ENCODE results near the gene ZSCAN4. TPM values are rescaled to one million over a fixed set of nuclear protein-coding genes. Genes with fewer than 3 reads are reported as not detected.

The ZSCAN4 gene
- total and polyA plus RNA-seq, 9 of the 15 experiments (the other 6 are each of a cell fraction or from before 2014, with no cell fraction given) = not detected

GRCh38 chr19:57701625-57702024 is 32.9 kb downstream of the ZSCAN4 start:
- no peak overlapping the region for H3K27ac ChIP-seq (ENCODE audit: extremely low read depth, low read depth, low read length)
- no peaks in the 10 kb centered on the region for H3K36me3 ChIP-seq (ENCODE audit: control insufficient read depth, insufficient read depth, low read length)
- ChIA-PET CTCF (ENCODE audit: low intra/inter-chr PET ratio) (no interaction called here), POLR2A (no interaction called here)
- H3K9me1 ChIP-seq (ENCODE audit: control insufficient read depth, insufficient read depth, low read length) = no peaks in the 10 kb centered on the region
- intact Hi-C loops (cut with micrococcal nuclease) (no loop called here), in situ Hi-C loops (cut with MboI) (no loop called here)
- no peak overlapping the region for H3K9ac ChIP-seq (ENCODE audit: insufficient read depth in 1 of 2, low read depth in 2 of 2, low read length in 2 of 2)
- TF ChIP-seq SNAPC5 (CRISPR knock-in tag; IDR thresholded peaks at IDR 0.05) (no peak), POLR3A (IDR thresholded peaks at IDR 0.05; ENCODE audit: borderline replicate concordance, extremely low read depth, insufficient read depth, insufficient read length) (no peak), ZNF75A (CRISPR knock-in tag; IDR thresholded peaks at IDR 0.05) (peak; percentile 87), ETV1 (tag; conservative IDR thresholded peaks at IDR 0.05; ENCODE audit: low read depth) (no peak), SPI1 (IDR thresholded peaks at IDR 0.05; ENCODE audit: borderline replicate concordance, low read depth, low read length) (no peak), ZNF134 (CRISPR knock-in tag; conservative IDR thresholded peaks at IDR 0.05) (no peak)
- no peaks in the 10 kb centered on the region for H4K20me1 ChIP-seq (replicated peaks; ENCODE audit: control insufficient read depth, insufficient read depth, low read length)
- H3K79me2 ChIP-seq (ENCODE audit: control insufficient read depth, insufficient read depth, low read length) = no peaks in the 10 kb centered on the region; the same call in 2 of the 3 replicates
- no peak for DNase-seq (ENCODE audit: extremely low read depth in 1 of 4, low spot score in 3 of 4)
- BruUV-seq (replicated peaks) = no TSS peak
- ATAC-seq = no peak
- H2AFZ ChIP-seq (ENCODE audit: low read depth, low read length) = no peak overlapping the region
- no peak for FAIRE-seq
- no peaks in the 10 kb centered on the region for H3K27me3 ChIP-seq (ENCODE audit: control insufficient read depth in 2 of 2, insufficient read depth in 2 of 2, low read length in 2 of 2)
- H3K4me2 ChIP-seq (ENCODE audit: insufficient read depth, low read length) = no peak overlapping the region
- H3K4me1 ChIP-seq (replicated peaks in 1 of 2; ENCODE audit: control insufficient read depth in 2 of 2, insufficient read depth in 2 of 2, low read length in 2 of 2) = no peaks in the 10 kb centered on the region
- 9% methylated on average over 6 of the region's 6 CpGs for WGBS (ENCODE audit: insufficient coverage, low coverage, missing lambda C conversion rate)
- H3K9me3 ChIP-seq (replicated peaks; ENCODE audit: control insufficient read depth, insufficient read depth, low read depth, low read length) = peaks cover 15% of the 10 kb centered on the region
- H3K4me3 ChIP-seq = no peak overlapping the region

- H3K27ac ChIP-seq (ENCODE audit: extremely low read depth, low read depth, low read length) = no peak overlapping the region
- ChIA-PET POLR2A (no interaction called here), CTCF (ENCODE audit: low intra/inter-chr PET ratio) (no interaction called here)
- no peaks in the 10 kb centered on the region; the same call in 2 of the 3 replicates for H3K79me2 ChIP-seq (ENCODE audit: control insufficient read depth, insufficient read depth, low read length)
- no peak overlapping the region for H2AFZ ChIP-seq (ENCODE audit: low read depth, low read length)
- H3K36me3 ChIP-seq (ENCODE audit: control insufficient read depth, insufficient read depth, low read length) = no peaks in the 10 kb centered on the region
- FAIRE-seq (no peak), ATAC-seq (no peak), DNase-seq (ENCODE audit: extremely low read depth in 1 of 4, low spot score in 3 of 4) (no peak)
- intact Hi-C loops (cut with micrococcal nuclease) (no loop called here), in situ Hi-C loops (cut with MboI) (no loop called here)
- H3K9me3 ChIP-seq (replicated peaks; ENCODE audit: control insufficient read depth, insufficient read depth, low read depth, low read length) = peaks cover 8% of the 10 kb centered on the region
- H3K27me3 ChIP-seq (ENCODE audit: control insufficient read depth in 2 of 2, insufficient read depth in 2 of 2, low read length in 2 of 2) = no peaks in the 10 kb centered on the region
- H4K20me1 ChIP-seq (replicated peaks; ENCODE audit: control insufficient read depth, insufficient read depth, low read length) = no peaks in the 10 kb centered on the region
- 17% methylated on average over 1 of the region's 1 CpG for WGBS (ENCODE audit: insufficient coverage, low coverage, missing lambda C conversion rate)
- H3K4me2 ChIP-seq (ENCODE audit: insufficient read depth, low read length) = no peak overlapping the region
- H3K4me1 ChIP-seq (replicated peaks in 1 of 2; ENCODE audit: control insufficient read depth in 2 of 2, insufficient read depth in 2 of 2, low read length in 2 of 2) = peaks cover 0 to 6% of the 10 kb centered on the region in 2 experiments; a peak in 2 of 5 replicates
- no peaks in the 10 kb centered on the region for H3K9me1 ChIP-seq (ENCODE audit: control insufficient read depth, insufficient read depth, low read length)
- no peak overlapping the region for H3K4me3 ChIP-seq
- H3K9ac ChIP-seq (ENCODE audit: insufficient read depth in 1 of 2, low read depth in 2 of 2, low read length in 2 of 2) = no peak overlapping the region
- BruUV-seq (replicated peaks) = no TSS peak
- TF ChIP-seq NR2C1 (IDR thresholded peaks at IDR 0.05) (no peak), NR2C1 (tag; IDR thresholded peaks at IDR 0.05) (no peak), STAT5A (IDR thresholded peaks at IDR 0.05; ENCODE audit: borderline replicate concordance, low read length) (no peak), RHOXF2B (CRISPR knock-in tag; conservative IDR thresholded peaks at IDR 0.05) (no peak), ESRRB (CRISPR knock-in tag; IDR thresholded peaks at IDR 0.05; ENCODE audit: borderline replicate concordance) (no peak), ZNF316 (IDR thresholded peaks at IDR 0.05) (peak; percentile 55), ZFP91 (CRISPR knock-in tag; IDR thresholded peaks at IDR 0.05) (no peak), ZNF445 (CRISPR knock-in tag; IDR thresholded peaks at IDR 0.05; ENCODE audit: low read depth) (no peak), BACH1 (tag; IDR thresholded peaks at IDR 0.05) (no peak), L3MBTL2 (IDR thresholded peaks at IDR 0.05) (no peak), KLF1 (tag; IDR thresholded peaks at IDR 0.05) (no peak), GATA2 (CRISPR knock-in tag; IDR thresholded peaks at IDR 0.05) (no peak), FOXJ3 (CRISPR knock-in tag; IDR thresholded peaks at IDR 0.05) (no peak)
These were observed 37.6 kb downstream of the ZSCAN4 start for GRCh38 chr19:57706346-57706745.
